PC-9 (cell line): Measurements from ENCODE around the gene WWC2.

Experiments
- EZH2 ChIP-seq: fragments of 200-600 bp; sonication (generic); IDR thresholded peaks from 2 replicates; pipeline ENCODE4 v1.8.0; 2017; ENCODE audit warnings: antibody characterized with exemption, low read depth
- TF ChIP-seq, protein P1 (sequence below): fragments of 200-600 bp; sonication (generic); conservative IDR thresholded peaks from 2 replicates; pipeline ENCODE4 v1.6.1; 2017; ENCODE audit warnings: mixed run types, antibody characterized with exemption, mild to moderate bottlenecking, moderate library complexity

DNA sequence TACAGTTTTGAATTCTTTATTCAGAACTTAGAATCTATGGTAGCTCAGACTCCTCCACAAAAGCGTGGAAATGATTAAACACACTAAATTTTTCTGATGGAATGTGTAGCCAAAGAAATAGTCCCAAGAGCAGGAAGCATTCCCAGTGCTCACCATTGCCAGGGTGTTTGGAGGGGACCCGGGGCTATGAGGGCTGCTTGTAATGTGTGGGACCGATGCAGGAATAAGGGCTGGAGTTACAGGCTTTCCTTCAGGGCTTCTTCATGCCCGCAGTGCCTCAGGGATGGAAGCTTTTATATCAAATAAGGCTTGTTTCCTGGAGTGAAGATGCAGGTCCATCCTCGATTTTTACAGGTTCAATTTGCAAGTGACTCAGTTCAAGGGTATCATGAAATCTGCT is 25.8 kb downstream of the WWC2 start:
- TF ChIP-seq, protein P1, sequence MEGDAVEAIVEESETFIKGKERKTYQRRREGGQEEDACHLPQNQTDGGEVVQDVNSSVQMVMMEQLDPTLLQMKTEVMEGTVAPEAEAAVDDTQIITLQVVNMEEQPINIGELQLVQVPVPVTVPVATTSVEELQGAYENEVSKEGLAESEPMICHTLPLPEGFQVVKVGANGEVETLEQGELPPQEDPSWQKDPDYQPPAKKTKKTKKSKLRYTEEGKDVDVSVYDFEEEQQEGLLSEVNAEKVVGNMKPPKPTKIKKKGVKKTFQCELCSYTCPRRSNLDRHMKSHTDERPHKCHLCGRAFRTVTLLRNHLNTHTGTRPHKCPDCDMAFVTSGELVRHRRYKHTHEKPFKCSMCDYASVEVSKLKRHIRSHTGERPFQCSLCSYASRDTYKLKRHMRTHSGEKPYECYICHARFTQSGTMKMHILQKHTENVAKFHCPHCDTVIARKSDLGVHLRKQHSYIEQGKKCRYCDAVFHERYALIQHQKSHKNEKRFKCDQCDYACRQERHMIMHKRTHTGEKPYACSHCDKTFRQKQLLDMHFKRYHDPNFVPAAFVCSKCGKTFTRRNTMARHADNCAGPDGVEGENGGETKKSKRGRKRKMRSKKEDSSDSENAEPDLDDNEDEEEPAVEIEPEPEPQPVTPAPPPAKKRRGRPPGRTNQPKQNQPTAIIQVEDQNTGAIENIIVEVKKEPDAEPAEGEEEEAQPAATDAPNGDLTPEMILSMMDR = no peak
- TF ChIP-seq EZH2 = no peak
